HepG2 (cell line): ENCODE results near the gene PRDM10. TPM values are rescaled to one million over a fixed set of nuclear protein-coding genes. Genes with fewer than 3 reads are reported as not detected.

Experiments used
- CCAR2 ChIP-seq: fragments of 200-400 bp; formaldehyde crosslinking; optimal IDR thresholded peaks from 2 replicates; pipeline ENCODE3; 2018; ENCODE audit warnings: low read depth, mild to moderate bottlenecking, low read length, moderate library complexity
- DBP ChIP-seq: sonication (generic); formaldehyde crosslinking; IDR thresholded peaks from 2 replicates; pipeline ENCODE4 v1.4.0; 2020; ENCODE audit warnings: missing genetic modification reagents; ENCODE audit errors: not compliant biosample characterization
- EEA1 ChIP-seq: sonication (generic); formaldehyde crosslinking; IDR thresholded peaks from 2 replicates; pipeline ENCODE4 v1.5.1; 2020; ENCODE audit warnings: mild to moderate bottlenecking, missing genetic modification reagents, borderline replicate concordance
- ELF1 ChIP-seq: sonication (generic); formaldehyde crosslinking; IDR thresholded peaks from 2 replicates; pipeline ENCODE4 v1.4.0; 2020; ENCODE audit warnings: missing genetic modification reagents
- GLMP ChIP-seq: sonication (generic); formaldehyde crosslinking; IDR thresholded peaks from 2 replicates; pipeline ENCODE4 v1.9.0; 2021; ENCODE audit warnings: missing genetic modification reagents, mild to moderate bottlenecking, borderline replicate concordance
- HCFC1 ChIP-seq: fragments of 150-350 bp; IDR thresholded peaks from 2 replicates; pipeline ENCODE4 v1.6.1; 2014; ENCODE audit warnings: low read depth, low read length
- KLF12 ChIP-seq: sonication (generic); formaldehyde crosslinking; IDR thresholded peaks from 2 replicates; pipeline ENCODE4 v1.4.0; 2020; ENCODE audit warnings: missing genetic modification reagents, borderline replicate concordance
- MTA1 ChIP-seq: sonication (generic); formaldehyde crosslinking; IDR thresholded peaks from 2 replicates; pipeline ENCODE4 v1.4.0; 2020; ENCODE audit warnings: missing genetic modification reagents, mild to moderate bottlenecking, borderline replicate concordance
- NFRKB ChIP-seq: fragments of 450-650 bp; IDR thresholded peaks from 2 replicates; pipeline ENCODE4 v1.6.1; 2017
- POGK ChIP-seq: sonication (generic); formaldehyde crosslinking; conservative IDR thresholded peaks from 2 replicates; pipeline ENCODE4 v1.8.0; 2022; ENCODE audit warnings: mild to moderate bottlenecking, moderate library complexity, missing genetic modification reagents
- SPEN ChIP-seq: sonication (generic); formaldehyde crosslinking; IDR thresholded peaks from 2 replicates; pipeline ENCODE4 v1.5.1; 2020; ENCODE audit warnings: low read depth, mild to moderate bottlenecking, missing genetic modification reagents
- TEF ChIP-seq: sonication (generic); formaldehyde crosslinking; IDR thresholded peaks from 2 replicates; pipeline ENCODE4 v1.5.0; 2020; ENCODE audit warnings: missing genetic modification reagents
- TOE1 ChIP-seq: sonication (generic); formaldehyde crosslinking; IDR thresholded peaks from 2 replicates; pipeline ENCODE4 v1.4.0; 2020; ENCODE audit warnings: mild to moderate bottlenecking, missing genetic modification reagents
- TRIM24 ChIP-seq: sonication (generic); formaldehyde crosslinking; IDR thresholded peaks from 2 replicates; pipeline ENCODE4 v1.8.0; 2022; ENCODE audit warnings: mild to moderate bottlenecking, missing genetic modification reagents
- ZBTB3 ChIP-seq: sonication (generic); formaldehyde crosslinking; IDR thresholded peaks from 2 replicates; pipeline ENCODE4 v1.4.0; 2020; ENCODE audit warnings: low read depth, mild to moderate bottlenecking, moderate library complexity, missing genetic modification reagents, borderline replicate concordance
- ZNF101 ChIP-seq: sonication (generic); formaldehyde crosslinking; IDR thresholded peaks from 2 replicates; pipeline ENCODE4 v1.4.0; 2020; ENCODE audit warnings: mild to moderate bottlenecking, low read depth, missing genetic modification reagents, borderline replicate concordance
- ZNF33A ChIP-seq: sonication (generic); formaldehyde crosslinking; IDR thresholded peaks from 2 replicates; pipeline ENCODE4 v1.5.1; 2020; ENCODE audit warnings: missing genetic modification reagents, mild to moderate bottlenecking, moderate library complexity, borderline replicate concordance
- ZNF367 ChIP-seq: sonication (generic); formaldehyde crosslinking; IDR thresholded peaks from 2 replicates; pipeline ENCODE4 v1.4.0; 2020; ENCODE audit warnings: missing genetic modification reagents, borderline replicate concordance
- ZNF430 ChIP-seq: sonication (generic); formaldehyde crosslinking; IDR thresholded peaks from 2 replicates; pipeline ENCODE4 v1.9.0; 2021; ENCODE audit warnings: mild to moderate bottlenecking, missing genetic modification reagents
- ZNF563 ChIP-seq: sonication (generic); formaldehyde crosslinking; IDR thresholded peaks from 2 replicates; pipeline ENCODE4 v1.8.0; 2022; ENCODE audit warnings: mild to moderate bottlenecking, moderate library complexity, missing genetic modification reagents
- ZNF761 ChIP-seq: sonication (generic); formaldehyde crosslinking; conservative IDR thresholded peaks from 2 replicates; pipeline ENCODE4 v1.4.0; 2020; ENCODE audit warnings: mild to moderate bottlenecking, missing genetic modification reagents
- ZNF800 ChIP-seq: sonication (generic); formaldehyde crosslinking; IDR thresholded peaks from 2 replicates; pipeline ENCODE4 v1.4.0; 2020; ENCODE audit warnings: missing genetic modification reagents
- polyA plus RNA-seq, 8 experiments: library from polyadenylated mRNA; depleted of rRNA in 3 of 8; stranded (reverse) in 7 of 8; unstranded in 1 of 8; fragments of >200 nt; fragmentation: Illumina TruSeq in 4 of 8; extraction: Trizol in 4 of 8; gene quantifications; 2 replicates each; pipeline versions ENCODE4 v1.2.1 to v1.2.3, GENCODE V29; 2011 to 2016; ENCODE audit warnings: low read depth in 4 of 8, missing spikeins in 1 of 8, mixed read lengths in 1 of 8; ENCODE audit not compliant: insufficient read depth in 1 of 8
- total RNA-seq, 5 experiments: library from RNA; depleted of rRNA; stranded (reverse); fragments of >200 nt; fragmentation: Illumina TruSeq; extraction: Trizol; gene quantifications; 2 replicates each; pipeline ENCODE4 v1.2.3, GENCODE V29; 2016; ENCODE audit warnings: low read depth in 1 of 5

Gene PRDM10
- total and polyA plus RNA-seq, 2 of the 13 experiments (the other 11 are each of a cell fraction or from before 2014, with no cell fraction given), result 5.7 to 5.8 TPM

- TF ChIP-seq DBP, result peak; percentile 72
- TF ChIP-seq ZNF367 (CRISPR knock-in tag), result no peak
- TF ChIP-seq ZNF430, result peak; percentile 73; the same call in 1 of the 2 replicates
- no peak for TF ChIP-seq TRIM24 (CRISPR knock-in tag)
- TF ChIP-seq MTA1, result peak; percentile 55; the same call in 1 of the 2 replicates
- no peak for TF ChIP-seq NFRKB
- TF ChIP-seq ZNF761, result no peak; the same call in 1 of the 2 replicates
- peak; percentile 83 for TF ChIP-seq SPEN
- TF ChIP-seq EEA1 (CRISPR knock-in tag), result peak; percentile 65; the same call in 1 of the 2 replicates
- no peak; the same call in 1 of the 2 replicates for TF ChIP-seq KLF12 (CRISPR knock-in tag)
- TF ChIP-seq ZNF800 (CRISPR knock-in tag), result peak; percentile 83; the same call in 1 of the 2 replicates
- no peak; the same call in 1 of the 2 replicates for TF ChIP-seq TEF (CRISPR knock-in tag)
- no peak for TF ChIP-seq GLMP (CRISPR knock-in tag)
- no peak for TF ChIP-seq ZNF101 (CRISPR knock-in tag)
- no peak for TF ChIP-seq ZNF33A (CRISPR knock-in tag)
- TF ChIP-seq ZBTB3 (CRISPR knock-in tag), result no peak
- 0 out of 2 replicates have a peak, but pooled peaks have one; percentile 23 for TF ChIP-seq TOE1 (CRISPR knock-in tag)
- TF ChIP-seq POGK, result no peak
- TF ChIP-seq HCFC1, result no peak; the same call in 1 of the 2 replicates
- no peak; the same call in 1 of the 2 replicates for TF ChIP-seq ELF1 (CRISPR knock-in tag)
- TF ChIP-seq CCAR2, result no peak
- TF ChIP-seq ZNF563 (CRISPR knock-in tag), result peak; percentile 86
Measured at GRCh38 chr11:130002846-130003716, 446 bp upstream of the PRDM10 start (continued).
